Endothelial cell of umbilical vein (primary cell): ENCODE data around the gene MACROD2.

ENCODE experiments used
- GATA2 ChIP-seq: IDR thresholded peaks from 2 replicates; pipeline ENCODE4 v1.7.0; 2011; ENCODE audit warnings: low read depth, mild to moderate bottlenecking, moderate library complexity, mixed read lengths, low read length; ENCODE audit not compliant: insufficient read length, insufficient read depth
- JUN ChIP-seq: IDR thresholded peaks from 2 replicates; pipeline ENCODE4 v1.6.1; 2011; ENCODE audit warnings: borderline replicate concordance, low read depth; ENCODE audit not compliant: insufficient read length, insufficient read depth
- POLR2A ChIP-seq: IDR thresholded peaks from 2 replicates; pipeline ENCODE4 v1.6.1; 2012; ENCODE audit warnings: low read depth, mild to moderate bottlenecking, control low read depth, low read length

DNA sequence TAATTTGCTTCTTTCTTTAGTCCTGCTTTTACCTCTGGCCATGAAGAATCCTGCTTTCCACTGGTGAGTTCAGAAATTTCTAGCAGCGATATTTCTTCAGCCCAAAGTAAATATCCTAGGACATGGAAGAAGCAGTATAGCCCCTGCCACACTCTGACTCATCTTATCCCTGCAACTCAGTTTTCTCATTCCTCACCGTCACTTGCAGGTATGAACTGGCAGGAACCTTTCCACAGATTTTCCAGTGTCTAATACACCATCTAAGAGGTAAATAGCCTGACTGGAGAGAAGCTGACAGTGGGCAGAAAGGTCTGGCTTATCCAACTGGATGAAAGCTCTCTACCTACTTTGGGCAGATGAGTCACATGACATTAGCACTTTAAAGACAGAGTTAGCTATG, 1158.8 kb downstream of the MACROD2 start:
- TF ChIP-seq POLR2A (no peak), JUN (no peak), GATA2 (no peak)
